ENCODE data around the gene LRRC7. TPM values are rescaled to one million over a fixed set of nuclear protein-coding genes. Genes with fewer than 3 reads are reported as not detected.
A peak's percentile ranks its signal among the peaks of the same experiment; 100 is the strongest.

LRRC7 gene
- polyA plus RNA-seq, 1 experiment: not detected

DNA sequence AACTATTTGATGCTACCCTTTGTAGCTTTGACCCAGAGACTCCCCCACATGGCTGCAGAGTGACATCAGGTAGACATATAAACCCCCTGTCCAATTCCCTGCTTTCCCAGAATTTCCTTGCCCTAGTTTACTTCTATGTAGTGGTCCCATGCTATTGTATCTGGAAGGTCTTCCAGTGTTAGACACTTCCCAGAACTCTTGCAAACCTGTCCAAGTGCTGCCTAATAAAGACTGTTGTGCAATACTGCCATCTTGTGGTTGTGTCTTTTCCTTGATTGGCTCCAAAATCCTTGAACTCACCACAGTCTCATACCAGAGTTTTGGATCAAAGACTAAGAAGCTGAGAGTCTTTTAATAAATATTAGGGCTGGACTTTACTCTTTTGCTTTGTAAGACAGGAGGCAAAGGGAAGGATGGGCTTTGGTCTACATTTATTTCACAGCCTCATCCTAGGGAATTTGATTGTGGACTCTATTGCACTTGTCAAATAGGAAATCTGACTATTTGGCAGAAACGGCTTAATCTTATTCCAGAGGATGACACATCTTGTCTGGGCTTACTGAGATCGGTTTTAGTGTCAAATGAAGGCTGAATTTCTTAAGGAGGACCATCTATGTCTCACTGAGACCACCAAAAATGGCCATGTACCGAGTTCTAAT, 169.9 kb downstream of the LRRC7 start:
- Histone ChIP-seq H3K27me3 (ENCODE audit: control insufficient read depth, insufficient read depth, low read length) (no peaks in the 10 kb centered on the region), H3K27ac (ENCODE audit: low read depth, low read length) (no peak overlapping the region), H3K4me3 (ENCODE audit: low read depth, low read length) (no peak overlapping the region), H3K9me3 (ENCODE audit: control insufficient read depth, insufficient read depth, low read length) (no peaks in the 10 kb centered on the region)
- CTCF ChIA-PET: interaction anchor here (0.6 to 4.3 kb wide), 23 partner anchors 8 to 1888 kb away, joined by 3 to 48 read pairs (median 4); no protein-coding TSS in a partner anchor
- peak; percentile 37 for DNase-seq (ENCODE audit: low read depth, low spot score)
- POLR2A ChIA-PET: no interaction called here
- TF ChIP-seq, protein P1, sequence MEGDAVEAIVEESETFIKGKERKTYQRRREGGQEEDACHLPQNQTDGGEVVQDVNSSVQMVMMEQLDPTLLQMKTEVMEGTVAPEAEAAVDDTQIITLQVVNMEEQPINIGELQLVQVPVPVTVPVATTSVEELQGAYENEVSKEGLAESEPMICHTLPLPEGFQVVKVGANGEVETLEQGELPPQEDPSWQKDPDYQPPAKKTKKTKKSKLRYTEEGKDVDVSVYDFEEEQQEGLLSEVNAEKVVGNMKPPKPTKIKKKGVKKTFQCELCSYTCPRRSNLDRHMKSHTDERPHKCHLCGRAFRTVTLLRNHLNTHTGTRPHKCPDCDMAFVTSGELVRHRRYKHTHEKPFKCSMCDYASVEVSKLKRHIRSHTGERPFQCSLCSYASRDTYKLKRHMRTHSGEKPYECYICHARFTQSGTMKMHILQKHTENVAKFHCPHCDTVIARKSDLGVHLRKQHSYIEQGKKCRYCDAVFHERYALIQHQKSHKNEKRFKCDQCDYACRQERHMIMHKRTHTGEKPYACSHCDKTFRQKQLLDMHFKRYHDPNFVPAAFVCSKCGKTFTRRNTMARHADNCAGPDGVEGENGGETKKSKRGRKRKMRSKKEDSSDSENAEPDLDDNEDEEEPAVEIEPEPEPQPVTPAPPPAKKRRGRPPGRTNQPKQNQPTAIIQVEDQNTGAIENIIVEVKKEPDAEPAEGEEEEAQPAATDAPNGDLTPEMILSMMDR (IDR thresholded peaks at IDR 0.05; ENCODE audit: low read depth, low read length): peak; percentile 82

DNA sequence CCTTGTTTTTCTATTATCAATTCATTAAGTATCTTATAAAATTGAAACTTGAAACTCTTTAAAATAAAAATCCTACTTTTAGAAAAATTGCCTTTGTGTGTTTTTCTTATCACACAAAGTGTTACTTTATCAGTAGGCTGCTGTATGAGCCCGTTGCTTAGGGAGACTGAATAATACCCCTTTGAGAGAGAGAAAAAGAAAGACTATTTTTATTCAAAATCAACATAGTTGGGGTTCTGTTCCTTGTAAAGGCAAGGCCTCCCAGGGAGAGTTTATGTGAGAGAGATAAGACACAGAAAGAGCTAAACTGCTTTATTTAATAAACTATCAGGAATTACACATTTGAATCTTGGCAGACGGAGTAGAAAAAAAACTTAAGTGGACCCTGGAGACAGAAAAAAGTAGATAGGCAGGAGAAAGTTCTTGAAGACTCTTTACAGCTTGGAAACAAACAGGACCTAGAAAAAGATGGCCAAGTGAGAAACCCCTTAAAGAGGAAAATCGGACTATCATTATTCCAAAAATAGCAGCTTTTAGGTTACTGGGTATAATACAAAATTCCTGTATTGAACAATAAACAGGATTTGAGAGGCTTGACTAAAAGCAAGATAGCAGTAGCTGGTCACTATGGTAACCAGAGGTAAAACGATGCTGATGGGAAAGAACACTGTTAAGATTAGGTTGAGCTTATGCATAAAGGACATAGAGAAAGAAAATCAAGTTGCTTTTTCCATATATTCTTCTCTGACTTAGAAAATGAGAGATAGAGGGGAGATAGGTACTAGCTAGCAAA, 170.9 kb downstream of the LRRC7 start:
- ChIA-PET CTCF (interaction anchor here (0.8 to 4.3 kb wide), 14 partner anchors 8 to 1889 kb away, joined by 3 to 48 read pairs (median 6); no protein-coding TSS in a partner anchor), POLR2A (no interaction called here)
- no peak for DNase-seq (ENCODE audit: low read depth, low spot score)
- TF ChIP-seq, protein P1 (IDR thresholded peaks at IDR 0.05; ENCODE audit: low read depth, low read length): no peak
- Histone ChIP-seq H3K27ac (ENCODE audit: low read depth, low read length) (no peak overlapping the region), H3K9me3 (ENCODE audit: control insufficient read depth, insufficient read depth, low read length) (no peaks in the 10 kb centered on the region), H3K27me3 (ENCODE audit: control insufficient read depth, insufficient read depth, low read length) (no peaks in the 10 kb centered on the region), H3K4me3 (ENCODE audit: low read depth, low read length) (no peak overlapping the region)

DNA sequence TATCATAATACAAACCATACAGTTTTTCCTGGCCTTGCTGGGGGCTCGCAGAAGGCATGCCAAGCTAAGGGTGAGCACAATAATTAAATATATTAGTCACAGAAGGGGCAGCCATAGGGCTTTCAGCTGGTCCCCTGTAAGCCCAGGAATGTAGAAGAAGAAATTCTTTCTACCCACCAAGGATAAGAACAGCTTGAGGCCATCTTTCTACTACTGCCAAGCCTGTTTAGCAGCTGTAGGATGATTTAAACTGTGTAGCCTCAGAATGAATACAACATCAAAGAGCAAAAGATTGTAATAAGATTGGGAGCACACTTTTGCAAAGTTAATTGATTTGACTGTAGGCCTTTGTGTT, 171.5 kb downstream of the LRRC7 start:
- TF ChIP-seq, protein P1 (IDR thresholded peaks at IDR 0.05; ENCODE audit: low read depth, low read length): no peak
- Histone ChIP-seq H3K27me3 (ENCODE audit: control insufficient read depth, insufficient read depth, low read length) (no peaks in the 10 kb centered on the region), H3K4me3 (ENCODE audit: low read depth, low read length) (no peak overlapping the region), H3K9me3 (ENCODE audit: control insufficient read depth, insufficient read depth, low read length) (no peaks in the 10 kb centered on the region), H3K27ac (ENCODE audit: low read depth, low read length) (no peak overlapping the region)
- ChIA-PET POLR2A (no interaction called here), CTCF (interaction anchor here (0.9 to 4.3 kb wide), 7 partner anchors 10 to 1268 kb away, joined by 3 to 48 read pairs (median 6); no protein-coding TSS in a partner anchor)
- DNase-seq (ENCODE audit: low read depth, low spot score): no peak

DNA sequence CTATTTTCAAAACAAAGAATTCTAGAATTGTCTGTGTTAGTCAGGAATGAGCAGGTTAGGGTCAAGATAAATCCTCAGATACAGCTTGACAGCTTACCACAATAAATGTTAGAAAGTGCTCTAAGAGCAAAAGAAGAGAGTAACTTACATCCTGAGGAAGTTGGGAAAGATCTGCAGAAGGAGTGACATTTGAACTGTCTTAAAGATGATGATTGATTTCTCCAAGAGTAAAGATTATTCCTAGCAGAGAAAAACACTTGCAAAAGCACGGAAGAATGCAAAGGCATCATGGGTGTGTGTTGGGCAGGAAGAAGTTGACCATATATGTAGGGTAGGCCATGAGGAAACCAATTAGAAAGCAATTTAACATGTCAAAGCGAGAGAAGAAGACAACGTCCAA, 175.4 kb downstream of the LRRC7 start:
- TF ChIP-seq, protein P1 (IDR thresholded peaks at IDR 0.05; ENCODE audit: low read depth, low read length): no peak
- CTCF ChIA-PET: no interaction called here
- POLR2A ChIA-PET: no interaction called here
- DNase-seq (ENCODE audit: low read depth, low spot score): no peak
- Histone ChIP-seq H3K27ac (ENCODE audit: low read depth, low read length) (no peak overlapping the region), H3K27me3 (ENCODE audit: control insufficient read depth, insufficient read depth, low read length) (no peaks in the 10 kb centered on the region), H3K4me3 (ENCODE audit: low read depth, low read length) (no peak overlapping the region), H3K9me3 (ENCODE audit: control insufficient read depth, insufficient read depth, low read length) (no peaks in the 10 kb centered on the region)

DNA sequence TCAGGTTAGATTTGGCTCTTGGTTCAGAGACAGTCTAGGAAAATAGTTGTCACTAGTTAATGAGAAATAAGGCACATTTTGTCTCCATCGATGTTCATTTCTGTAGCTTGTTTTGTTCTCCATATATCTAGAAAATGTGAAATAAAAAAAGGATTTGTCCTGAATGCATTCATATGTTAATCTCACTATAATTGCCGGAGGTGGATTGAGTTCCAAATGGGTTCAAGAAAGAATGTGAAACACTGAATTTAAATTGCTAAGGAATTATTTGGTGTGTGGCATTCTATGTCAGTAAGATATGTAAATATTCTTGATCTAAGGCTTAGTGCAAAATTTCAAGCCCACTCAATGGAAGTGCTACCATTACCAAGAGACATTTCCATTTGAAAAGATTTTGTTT, 176.7 kb downstream of the LRRC7 start:
- POLR2A ChIA-PET: no interaction called here

More for the DNA sequence above, 176.7 kb downstream of the LRRC7 start:
- Histone ChIP-seq H3K27ac (ENCODE audit: low read depth, low read length) (no peak overlapping the region), H3K4me3 (ENCODE audit: low read depth, low read length) (no peak overlapping the region), H3K27me3 (ENCODE audit: control insufficient read depth, insufficient read depth, low read length) (no peaks in the 10 kb centered on the region), H3K9me3 (ENCODE audit: control insufficient read depth, insufficient read depth, low read length) (no peaks in the 10 kb centered on the region)
- TF ChIP-seq, protein P1 (IDR thresholded peaks at IDR 0.05; ENCODE audit: low read depth, low read length): no peak
- no peak for DNase-seq (ENCODE audit: low read depth, low spot score)
- CTCF ChIA-PET: no interaction called here

Data from AG04450 (cell line).